Neural progenitor cell (in vitro differentiated cells): Measurements from ENCODE around the gene GNA15. TPM values are rescaled to one million over a fixed set of nuclear protein-coding genes. Genes with fewer than 3 reads are reported as not detected.

ENCODE experiments used
- DNase-seq: peaks from one replicate; pipeline ENCODE4 v3.0.0-alpha.2; 2016; ENCODE audit warnings: low spot score
- H2AFZ ChIP-seq: fragments of 200-600 bp; sonication (generic); replicated peaks from 2 replicates; pipeline ENCODE4 v1.6.1; 2016; ENCODE audit warnings: antibody characterized with exemption
- H3F3A ChIP-seq: fragments of 200-600 bp; sonication (generic); 2 replicates; pipeline ENCODE4 v1.6.1; 2016; ENCODE audit warnings: antibody characterized with exemption, low read depth
- H3K27ac ChIP-seq: fragments of 200-600 bp; sonication (generic); 2 replicates; pipeline ENCODE4 v1.5.1; 2016; ENCODE audit warnings: mild to moderate bottlenecking
- H3K27me3 ChIP-seq: fragments of 200-600 bp; sonication (generic); 2 replicates; pipeline ENCODE4 v1.6.1; 2016; ENCODE audit warnings: mild to moderate bottlenecking, moderate library complexity
- H3K36me3 ChIP-seq: fragments of 200-600 bp; sonication (generic); 2 replicates; pipeline ENCODE4 v1.5.1; 2016
- H3K4me1 ChIP-seq: fragments of 200-600 bp; sonication (generic); 2 replicates; pipeline ENCODE4 v1.6.1; 2016; ENCODE audit warnings: mixed run types
- H3K4me2 ChIP-seq: fragments of 200-600 bp; sonication (generic); 2 replicates; pipeline ENCODE4 v1.6.1; 2016
- H3K4me3 ChIP-seq: fragments of 200-600 bp; sonication (generic); 2 replicates; pipeline ENCODE4 v1.5.1; 2016
- H3K79me2 ChIP-seq: fragments of 200-600 bp; sonication (generic); 2 replicates; pipeline ENCODE4 v1.6.1; 2016; ENCODE audit warnings: low read depth
- H3K9ac ChIP-seq: fragments of 200-600 bp; sonication (generic); 2 replicates; pipeline ENCODE4 v1.6.1; 2016
- H3K9me3 ChIP-seq: fragments of 200-600 bp; sonication (generic); 2 replicates; pipeline ENCODE4 v1.5.1; 2016; ENCODE audit warnings: low read depth
- H4K20me1 ChIP-seq: fragments of 200-600 bp; sonication (generic); 2 replicates; pipeline ENCODE4 v1.6.1; 2016; ENCODE audit warnings: low read depth
- H3K27ac Mint-ChIP-seq: 3 replicates; pipeline ENCODE4 v1.8.0; 2021; ENCODE audit warnings: mixed read lengths
- H3K27me3 Mint-ChIP-seq: 2 replicates; pipeline ENCODE4 v1.8.0; 2022; ENCODE audit warnings: low read depth, mild to moderate bottlenecking, inconsistent platforms, moderate library complexity, mixed read lengths; ENCODE audit not compliant: insufficient read depth
- H3K36me3 Mint-ChIP-seq: 3 replicates; pipeline ENCODE4 v1.8.0; 2021; ENCODE audit warnings: mixed read lengths
- H3K4me1 Mint-ChIP-seq: 3 replicates; pipeline ENCODE4 v1.8.0; 2021; ENCODE audit warnings: mixed read lengths
- H3K4me3 Mint-ChIP-seq: 3 replicates; pipeline ENCODE4 v1.8.0; 2021; ENCODE audit warnings: mild to moderate bottlenecking, moderate library complexity, mixed read lengths
- H3K9me3 Mint-ChIP-seq: 3 replicates; pipeline ENCODE4 v1.8.0; 2020; ENCODE audit warnings: mixed read lengths
- CTCF ChIP-seq: fragments of 200-600 bp; sonication (generic); IDR thresholded peaks from 2 replicates; pipeline ENCODE4 v1.5.1; 2017; ENCODE audit warnings: antibody characterized with exemption, mild to moderate bottlenecking
- EZH2 ChIP-seq: fragments of 200-600 bp; sonication (generic); IDR thresholded peaks from 2 replicates; pipeline ENCODE4 v1.6.1; 2017; ENCODE audit warnings: antibody characterized with exemption, mild to moderate bottlenecking, moderate library complexity
- EZH2phosphoT487 ChIP-seq: fragments of 200-600 bp; sonication (generic); IDR thresholded peaks from 2 replicates; pipeline ENCODE4 v1.6.1; 2017; ENCODE audit warnings: antibody characterized with exemption
- total RNA-seq: library from RNA; depleted of rRNA; stranded (reverse); fragments of >200 nt; gene quantifications from 2 replicates; pipeline ENCODE4 v1.2.3, GENCODE V29; 2015; ENCODE audit warnings: low replicate concordance

GNA15 gene
- total RNA-seq, 1 donor from 2014 or later, result not detected

DNA sequence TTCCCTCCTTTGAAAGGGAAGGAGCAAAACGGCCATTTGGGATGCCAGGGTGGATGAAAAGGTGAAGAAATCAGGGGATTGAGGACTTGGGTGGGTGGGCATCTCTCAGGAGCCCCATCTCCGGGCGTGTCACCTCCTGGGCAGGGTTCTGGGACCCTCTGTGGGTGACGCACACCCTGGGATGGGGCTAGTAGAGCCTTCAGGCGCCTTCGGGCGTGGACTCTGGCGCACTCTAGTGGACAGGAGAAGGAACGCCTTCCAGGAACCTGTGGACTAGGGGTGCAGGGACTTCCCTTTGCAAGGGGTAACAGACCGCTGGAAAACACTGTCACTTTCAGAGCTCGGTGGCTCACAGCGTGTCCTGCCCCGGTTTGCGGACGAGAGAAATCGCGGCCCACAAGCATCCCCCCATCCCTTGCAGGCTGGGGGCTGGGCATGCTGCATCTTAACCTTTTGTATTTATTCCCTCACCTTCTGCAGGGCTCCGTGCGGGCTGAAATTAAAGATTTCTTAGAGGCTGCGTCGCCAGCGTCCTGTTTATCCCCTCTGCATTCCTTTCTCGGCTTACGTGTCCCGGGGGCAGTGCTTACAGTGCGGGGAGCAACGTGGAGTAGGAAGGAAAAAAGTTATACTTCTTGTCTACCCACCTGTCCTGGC, 27.5 kb downstream of the GNA15 start:
- peaks cover 2% of the 10 kb centered on the region for H3K4me1 Mint-ChIP-seq
- H3K36me3 Mint-ChIP-seq, result no peaks in the 10 kb centered on the region
- Histone ChIP-seq H3K4me3 (peak overlapping the region; percentile 39), H4K20me1 (no peaks in the 10 kb centered on the region), H3K4me2 (peak overlapping the region; percentile 75), H3K9ac (no peak overlapping the region), H3K36me3 (no peaks in the 10 kb centered on the region), H3F3A (no peaks in the 10 kb centered on the region), H2AFZ (peak overlapping the region; percentile 97), H3K4me1 (no peaks in the 10 kb centered on the region), H3K79me2 (no peaks in the 10 kb centered on the region), H3K27ac (no peak overlapping the region), H3K27me3 (peaks cover 15% of the 10 kb centered on the region), H3K9me3 (no peaks in the 10 kb centered on the region)
- no peak overlapping the region for H3K27ac Mint-ChIP-seq
- TF ChIP-seq EZH2phosphoT487 (no peak), CTCF (peak; percentile 96)
- no peaks in the 10 kb centered on the region for H3K9me3 Mint-ChIP-seq
- peak overlapping the region; percentile 43 for H3K4me3 Mint-ChIP-seq
- peaks cover 12% of the 10 kb centered on the region for H3K27me3 Mint-ChIP-seq
- peak; percentile 89 for DNase-seq

GRCh38 chr19:3163943-3164342, 28.1 kb downstream of the GNA15 start:
- no peaks in the 10 kb centered on the region for H3F3A ChIP-seq
- no peaks in the 10 kb centered on the region for H4K20me1 ChIP-seq
- TF ChIP-seq EZH2phosphoT487, result no peak
- TF ChIP-seq CTCF, result no peak
- no peak for TF ChIP-seq EZH2
- H3K27ac ChIP-seq, result no peak overlapping the region
- Mint-ChIP-seq H3K9me3 (no peaks in the 10 kb centered on the region), H3K36me3 (no peaks in the 10 kb centered on the region), H3K27me3 (peaks cover 12% of the 10 kb centered on the region), H3K27ac (no peak overlapping the region), H3K4me3 (no peak overlapping the region), H3K4me1 (peaks cover 2% of the 10 kb centered on the region)
- no peaks in the 10 kb centered on the region for H3K4me1 ChIP-seq
- H3K9me3 ChIP-seq, result no peaks in the 10 kb centered on the region
- H3K36me3 ChIP-seq, result no peaks in the 10 kb centered on the region
- peak overlapping the region; percentile 39 for H3K4me3 ChIP-seq
- DNase-seq, result no peak
- H3K4me2 ChIP-seq, result peak overlapping the region; percentile 75
- H3K9ac ChIP-seq, result no peak overlapping the region
- H3K27me3 ChIP-seq, result peaks cover 15% of the 10 kb centered on the region
- H2AFZ ChIP-seq, result peak overlapping the region; percentile 97
- no peaks in the 10 kb centered on the region for H3K79me2 ChIP-seq

DNA sequence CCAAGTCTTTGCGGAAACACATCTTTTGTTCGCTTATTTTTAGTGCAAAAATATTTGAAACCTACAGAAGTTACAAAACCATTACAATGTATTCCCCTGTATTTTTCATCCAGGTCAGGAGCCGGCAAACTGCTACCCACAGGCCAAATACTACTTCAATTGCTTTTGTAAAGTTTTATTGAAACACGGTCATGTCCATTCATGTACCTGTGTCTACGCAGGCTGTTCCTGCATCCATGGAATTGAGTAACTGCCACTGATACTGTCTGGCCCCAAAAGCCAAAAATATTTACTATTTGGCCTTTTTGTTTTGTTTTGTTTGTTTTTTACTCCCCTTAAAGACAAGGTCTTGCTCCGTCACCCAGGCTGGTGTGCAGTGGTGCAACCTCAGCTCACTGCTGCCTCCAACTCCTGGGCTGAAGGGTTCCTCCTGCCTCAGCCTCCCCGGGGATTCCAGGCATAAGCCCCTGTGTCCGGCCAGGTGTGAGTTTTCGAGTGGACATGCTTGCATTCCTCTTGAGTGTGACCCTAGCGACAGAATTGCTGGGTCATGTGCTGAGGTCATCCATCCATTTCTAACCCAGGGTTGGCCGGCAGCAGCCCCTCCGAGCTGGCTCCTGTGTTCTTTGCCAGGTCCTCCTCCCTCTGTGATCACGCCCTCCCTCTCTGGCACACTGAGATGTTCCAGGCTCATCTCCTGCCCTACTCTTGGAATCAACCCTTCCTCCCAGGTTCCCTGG, 31.9 kb downstream of the GNA15 start:
- Histone ChIP-seq H3K4me1 (no peaks in the 10 kb centered on the region), H3F3A (no peaks in the 10 kb centered on the region), H3K27me3 (peaks cover 15% of the 10 kb centered on the region), H2AFZ (no peak overlapping the region), H3K4me2 (no peak overlapping the region), H3K79me2 (no peaks in the 10 kb centered on the region), H3K9me3 (no peaks in the 10 kb centered on the region), H3K9ac (no peak overlapping the region), H3K27ac (no peak overlapping the region), H3K36me3 (no peaks in the 10 kb centered on the region), H3K4me3 (no peak overlapping the region), H4K20me1 (no peaks in the 10 kb centered on the region)
- Mint-ChIP-seq H3K27ac (no peak overlapping the region), H3K36me3 (no peaks in the 10 kb centered on the region), H3K4me1 (peaks cover 4% of the 10 kb centered on the region), H3K27me3 (peaks cover 11% of the 10 kb centered on the region), H3K4me3 (no peak overlapping the region), H3K9me3 (no peaks in the 10 kb centered on the region)
- no peak for TF ChIP-seq EZH2
- TF ChIP-seq CTCF, result no peak
- no peak for TF ChIP-seq EZH2phosphoT487
- DNase-seq, result no peak
